UCSD-AML1 (cell line): ENCODE data around the gene CENPP.

Source experiments
- DNase-seq: peaks from one replicate; lab custom pipeline; 2025; ENCODE audit not compliant: unreplicated experiment; lab: John Stamatoyannopoulos, UW

CENPP gene

GRCh38 chr9:92634712-92635605 is 309.2 kb downstream of the CENPP start:
- peak; percentile 74 for DNase-seq

- no peak for DNase-seq
Measured at GRCh38 chr9:92635760-92636159, 310.0 kb downstream of the CENPP start.

DNA sequence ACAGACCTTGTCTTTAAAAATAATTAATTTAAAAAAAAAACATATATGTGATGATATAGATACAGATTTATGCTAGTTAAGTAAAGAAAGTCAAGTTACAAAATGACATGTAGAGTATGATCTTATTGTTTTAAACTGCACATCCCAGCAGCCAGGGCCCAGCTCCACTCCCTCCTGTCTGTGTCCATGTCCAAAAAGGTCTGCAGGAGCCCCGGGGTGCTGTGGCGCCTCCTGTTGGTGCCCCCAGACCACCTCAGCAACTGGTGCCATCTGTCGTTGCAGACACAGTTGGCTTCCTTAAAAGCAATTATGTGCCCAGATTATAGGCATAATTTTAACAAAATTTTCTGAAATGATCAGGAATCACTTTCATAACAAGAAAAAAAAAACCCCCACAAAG is 310.9 kb downstream of the CENPP start:
- no peak for DNase-seq

- DNase-seq: no peak
Measured at GRCh38 chr9:92637326-92637725, 311.6 kb downstream of the CENPP start.

- DNase-seq: no peak
Measured at GRCh38 chr9:92637886-92638620, 312.3 kb downstream of the CENPP start.

DNA sequence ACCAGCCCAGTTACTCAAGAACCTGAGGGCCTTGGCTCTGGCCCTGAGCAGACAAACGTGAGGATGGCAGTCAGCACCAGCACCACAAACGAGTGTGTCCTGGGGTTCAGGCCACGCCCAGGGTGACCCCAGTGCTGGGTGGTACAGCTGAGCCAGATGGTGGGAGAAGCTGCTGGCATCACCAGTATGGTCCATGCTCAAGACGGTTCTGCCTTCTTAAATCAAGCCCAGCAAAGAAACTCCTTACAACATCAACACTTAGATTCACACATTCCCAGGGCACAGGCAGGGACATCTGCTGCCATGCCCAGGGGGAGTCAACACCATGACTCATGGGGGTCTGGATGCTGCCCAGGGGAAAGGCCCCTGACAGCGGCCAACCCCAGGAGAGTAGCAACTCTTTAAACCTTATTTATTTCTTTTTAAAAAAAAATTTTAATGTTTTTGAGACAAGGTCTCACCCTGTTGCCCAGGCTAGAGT is 312.9 kb downstream of the CENPP start:
- no peak for DNase-seq

GRCh38 chr9:92639124-92639523 is 313.4 kb downstream of the CENPP start:
- DNase-seq: no peak

- DNase-seq: no peak
Measured at GRCh38 chr9:92639791-92640271, 314.1 kb downstream of the CENPP start.

GRCh38 chr9:92640398-92641091 is 314.8 kb downstream of the CENPP start:
- DNase-seq: no peak

- DNase-seq: no peak
Measured at GRCh38 chr9:92641092-92641809, 315.5 kb downstream of the CENPP start.

GRCh38 chr9:92642041-92642451 is 316.3 kb downstream of the CENPP start:
- DNase-seq: no peak

- no peak for DNase-seq
Measured at GRCh38 chr9:92642564-92642963, 316.8 kb downstream of the CENPP start.

- no peak for DNase-seq
Measured at GRCh38 chr9:92644278-92644677, 318.5 kb downstream of the CENPP start.

GRCh38 chr9:92645041-92645440 is 319.3 kb downstream of the CENPP start:
- DNase-seq: no peak

DNA sequence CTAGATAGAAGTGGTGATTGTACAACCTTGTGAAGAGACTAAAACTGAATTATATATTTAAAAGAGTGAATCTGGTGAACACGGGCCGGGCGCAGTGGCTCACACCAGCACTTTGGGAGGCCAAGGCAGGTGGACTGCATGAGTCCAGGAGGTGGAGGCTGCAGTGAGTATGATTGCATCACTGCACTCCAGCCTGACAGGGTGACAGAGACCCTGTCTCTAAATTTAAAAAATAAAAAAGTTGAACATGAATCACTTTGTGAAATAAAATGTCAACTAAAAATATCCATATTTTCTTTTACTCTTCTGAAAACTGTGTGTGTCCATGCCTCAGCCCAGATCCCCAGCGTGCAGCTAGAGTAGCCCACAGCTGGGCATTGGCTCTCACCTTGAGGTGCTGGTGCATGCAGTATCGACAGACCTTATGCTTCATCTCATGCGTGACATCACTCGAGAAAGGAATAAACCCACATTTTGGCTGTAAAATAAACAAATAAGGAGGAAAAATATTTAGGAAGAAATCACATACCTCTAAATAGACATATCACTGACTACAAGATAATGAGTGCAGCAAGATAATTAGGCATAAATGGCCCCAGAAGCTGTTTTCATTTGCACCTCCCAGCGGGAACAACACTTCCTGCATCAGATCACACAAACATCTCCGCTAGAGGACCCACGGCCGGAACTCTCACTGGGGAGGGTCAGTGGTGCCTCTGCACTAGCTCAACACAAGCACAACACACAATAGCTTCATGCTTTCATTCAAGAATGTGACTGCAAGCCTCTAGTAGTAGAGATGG is 322.1 kb downstream of the CENPP start:
- no peak for DNase-seq

DNA sequence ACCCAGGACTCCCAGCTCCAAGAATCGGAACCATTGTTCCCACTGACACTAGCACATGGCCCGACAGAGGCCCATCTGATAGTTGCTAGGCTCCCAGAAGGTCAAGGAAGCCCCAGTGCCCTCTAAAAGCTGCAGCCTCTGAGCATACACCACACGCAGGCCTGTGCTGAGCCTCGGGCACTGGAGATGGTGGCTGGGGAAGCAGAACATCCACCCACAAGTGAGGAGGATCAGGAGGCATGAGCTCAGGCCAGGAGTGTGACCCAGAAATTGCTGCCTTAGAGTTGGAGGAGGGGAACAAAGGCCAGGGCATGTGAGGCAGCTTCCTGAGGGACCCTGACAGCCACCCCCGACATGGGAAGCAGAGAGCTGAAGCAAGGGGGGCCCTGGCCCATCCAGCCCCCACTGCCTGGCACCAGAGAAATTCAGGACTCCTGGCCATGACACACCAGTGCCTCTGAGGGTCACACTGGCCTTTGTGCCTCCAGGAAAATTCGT is 322.8 kb downstream of the CENPP start:
- DNase-seq: no peak

DNA sequence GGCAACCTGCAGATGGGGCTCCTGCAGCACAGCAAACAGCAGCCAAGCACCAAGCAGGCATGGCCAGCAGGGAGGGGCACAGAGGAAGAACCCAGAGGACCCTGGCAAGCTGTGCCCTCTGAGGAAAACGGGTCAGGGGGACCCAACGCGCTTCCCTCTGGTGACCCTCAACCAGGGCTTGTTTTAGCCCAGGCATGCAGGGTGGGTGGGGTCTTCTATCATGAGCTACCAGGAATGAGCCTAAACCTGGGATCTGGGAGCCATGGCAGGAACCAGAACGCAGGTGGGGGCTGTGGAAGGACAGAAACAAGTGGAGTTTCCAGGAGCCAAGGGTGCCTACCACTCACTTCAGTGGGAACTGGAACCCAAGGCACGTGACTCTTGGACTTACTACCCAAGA is 323.3 kb downstream of the CENPP start:
- DNase-seq: no peak

DNA sequence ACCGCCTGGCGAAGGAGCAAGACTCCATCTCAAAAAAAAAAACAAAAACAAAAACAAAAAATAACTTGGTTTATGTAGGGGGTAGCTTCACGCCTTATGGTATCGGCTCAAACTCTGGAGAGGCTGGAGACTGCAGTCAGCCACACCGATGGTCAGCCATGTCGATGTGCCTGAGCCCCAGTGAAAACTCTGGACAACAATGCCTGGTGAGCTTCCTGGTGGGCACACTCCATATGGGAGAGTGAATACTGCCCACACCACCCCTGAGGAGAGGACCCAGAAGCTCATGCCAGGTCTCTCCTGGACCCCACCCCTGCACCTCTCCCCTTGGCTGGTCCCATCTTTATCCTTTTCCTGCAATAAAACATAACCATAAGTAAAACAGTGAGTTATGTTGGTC is 324.5 kb downstream of the CENPP start:
- no peak for DNase-seq

- DNase-seq: no peak
Measured at GRCh38 chr9:92650839-92651621, 325.3 kb downstream of the CENPP start.
